ENCODE data around the gene SPSB1. TPM values are rescaled to one million over a fixed set of nuclear protein-coding genes. Genes with fewer than 3 reads are reported as not detected.

Gene SPSB1
- total RNA-seq, 1 donor from 2014 or later = 1.3 TPM

- no peak overlapping the region for H3K4me3 Mint-ChIP-seq
- H3K4me1 Mint-ChIP-seq = no peaks in the 10 kb centered on the region
- TF ChIP-seq CTCF (conservative IDR thresholded peaks at IDR 0.05) = no peak
- no peaks in the 10 kb centered on the region for H3K36me3 Mint-ChIP-seq (ENCODE audit: low read depth)
- peaks cover 3% of the 10 kb centered on the region for H3K9me3 Mint-ChIP-seq
- no peak for DNase-seq (ENCODE audit: low read depth, low spot score)
- H3K27me3 Mint-ChIP-seq (ENCODE audit: low read depth) = no peaks in the 10 kb centered on the region
- no peak overlapping the region for H3K27ac Mint-ChIP-seq (ENCODE audit: unreplicated experiment)
Observed at GRCh38 chr1:9340864-9341263, 48.2 kb downstream of the SPSB1 start.

GRCh38 chr1:9341301-9341845, 48.7 kb downstream of the SPSB1 start:
- no peaks in the 10 kb centered on the region for H3K27me3 Mint-ChIP-seq (ENCODE audit: low read depth)
- no peak overlapping the region for H3K4me3 Mint-ChIP-seq
- H3K27ac Mint-ChIP-seq (ENCODE audit: unreplicated experiment) = no peak overlapping the region
- TF ChIP-seq CTCF (conservative IDR thresholded peaks at IDR 0.05) = no peak
- DNase-seq (ENCODE audit: low read depth, low spot score) = no peak
- H3K36me3 Mint-ChIP-seq (ENCODE audit: low read depth) = no peaks in the 10 kb centered on the region
- H3K4me1 Mint-ChIP-seq = no peaks in the 10 kb centered on the region
- H3K9me3 Mint-ChIP-seq = peaks cover 3% of the 10 kb centered on the region

GRCh38 chr1:9343269-9343668, 50.6 kb downstream of the SPSB1 start:
- TF ChIP-seq CTCF (conservative IDR thresholded peaks at IDR 0.05) = no peak
- Mint-ChIP-seq H3K36me3 (ENCODE audit: low read depth) (no peaks in the 10 kb centered on the region), H3K9me3 (peaks cover 3% of the 10 kb centered on the region), H3K4me3 (no peak overlapping the region), H3K4me1 (peaks cover 5% of the 10 kb centered on the region), H3K27me3 (ENCODE audit: low read depth) (no peaks in the 10 kb centered on the region), H3K27ac (ENCODE audit: unreplicated experiment) (no peak overlapping the region)
- no peak for DNase-seq (ENCODE audit: low read depth, low spot score)

- H3K27me3 Mint-ChIP-seq (ENCODE audit: low read depth) = no peaks in the 10 kb centered on the region
- peaks cover 5% of the 10 kb centered on the region for H3K4me1 Mint-ChIP-seq
- no peak overlapping the region for H3K27ac Mint-ChIP-seq (ENCODE audit: unreplicated experiment)
- H3K4me3 Mint-ChIP-seq = no peak overlapping the region
- H3K36me3 Mint-ChIP-seq (ENCODE audit: low read depth) = no peaks in the 10 kb centered on the region
- H3K9me3 Mint-ChIP-seq = peaks cover 3% of the 10 kb centered on the region
- DNase-seq (ENCODE audit: low read depth, low spot score) = no peak
- TF ChIP-seq CTCF (conservative IDR thresholded peaks at IDR 0.05) = no peak
Observed at GRCh38 chr1:9344426-9345200, 51.9 kb downstream of the SPSB1 start.

- no peak overlapping the region for H3K27ac Mint-ChIP-seq (ENCODE audit: unreplicated experiment)
Observed at GRCh38 chr1:9345471-9345870, 52.8 kb downstream of the SPSB1 start.

More at GRCh38 chr1:9345471-9345870, 52.8 kb downstream of the SPSB1 start:
- no peak for TF ChIP-seq CTCF (conservative IDR thresholded peaks at IDR 0.05)
- H3K27me3 Mint-ChIP-seq (ENCODE audit: low read depth) = no peaks in the 10 kb centered on the region
- H3K4me3 Mint-ChIP-seq = no peak overlapping the region
- no peak for DNase-seq (ENCODE audit: low read depth, low spot score)
- H3K4me1 Mint-ChIP-seq = peaks cover 5% of the 10 kb centered on the region
- H3K36me3 Mint-ChIP-seq (ENCODE audit: low read depth) = no peaks in the 10 kb centered on the region
- H3K9me3 Mint-ChIP-seq = peaks cover 3% of the 10 kb centered on the region
